ENCODE data around the gene CDK5.

CDK5 gene

DNA sequence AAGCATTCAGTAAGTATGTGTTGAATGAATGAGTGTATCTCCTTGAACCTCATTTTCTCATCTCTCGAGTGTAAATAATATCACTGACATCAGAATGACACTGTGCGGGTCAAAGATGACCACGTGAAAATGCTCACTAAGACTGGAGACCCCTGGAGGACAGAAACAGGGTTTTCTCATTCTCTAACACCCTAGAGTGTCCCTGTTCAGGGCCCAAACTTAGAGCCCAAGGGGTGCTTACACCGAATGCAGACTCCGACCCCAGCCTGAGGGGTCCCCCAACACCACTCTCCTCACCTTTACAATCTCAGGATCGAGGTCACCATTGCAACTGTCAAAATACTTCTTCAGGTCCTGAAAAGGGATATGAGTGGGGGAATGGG, 1.4 kb downstream of the CDK5 start:
- H3K4me2 ChIP-seq (ENCODE audit: low read length): no peak overlapping the region
- peaks cover 14% of the 10 kb centered on the region for H3K4me1 ChIP-seq (ENCODE audit: low read length)
- no peak overlapping the region for H3K9ac ChIP-seq (ENCODE audit: low read length)
- no peaks in the 10 kb centered on the region for H3K27me3 ChIP-seq (ENCODE audit: low read depth, low read length)
- H3K27ac ChIP-seq (ENCODE audit: low read length): no peak overlapping the region
- H2AFZ ChIP-seq (ENCODE audit: low read depth, low read length): no peak overlapping the region
- TF ChIP-seq EZH2phosphoT487 (IDR thresholded peaks at IDR 0.05; ENCODE audit: low read depth): no peak
- TF ChIP-seq, protein P1, sequence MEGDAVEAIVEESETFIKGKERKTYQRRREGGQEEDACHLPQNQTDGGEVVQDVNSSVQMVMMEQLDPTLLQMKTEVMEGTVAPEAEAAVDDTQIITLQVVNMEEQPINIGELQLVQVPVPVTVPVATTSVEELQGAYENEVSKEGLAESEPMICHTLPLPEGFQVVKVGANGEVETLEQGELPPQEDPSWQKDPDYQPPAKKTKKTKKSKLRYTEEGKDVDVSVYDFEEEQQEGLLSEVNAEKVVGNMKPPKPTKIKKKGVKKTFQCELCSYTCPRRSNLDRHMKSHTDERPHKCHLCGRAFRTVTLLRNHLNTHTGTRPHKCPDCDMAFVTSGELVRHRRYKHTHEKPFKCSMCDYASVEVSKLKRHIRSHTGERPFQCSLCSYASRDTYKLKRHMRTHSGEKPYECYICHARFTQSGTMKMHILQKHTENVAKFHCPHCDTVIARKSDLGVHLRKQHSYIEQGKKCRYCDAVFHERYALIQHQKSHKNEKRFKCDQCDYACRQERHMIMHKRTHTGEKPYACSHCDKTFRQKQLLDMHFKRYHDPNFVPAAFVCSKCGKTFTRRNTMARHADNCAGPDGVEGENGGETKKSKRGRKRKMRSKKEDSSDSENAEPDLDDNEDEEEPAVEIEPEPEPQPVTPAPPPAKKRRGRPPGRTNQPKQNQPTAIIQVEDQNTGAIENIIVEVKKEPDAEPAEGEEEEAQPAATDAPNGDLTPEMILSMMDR (IDR thresholded peaks at IDR 0.05; ENCODE audit: low read depth, low read length): no peak
- H3K4me3 ChIP-seq (ENCODE audit: low read length): no peak overlapping the region
- H3K9me3 ChIP-seq (ENCODE audit: insufficient read depth, low read length): no peaks in the 10 kb centered on the region
- H3K79me2 ChIP-seq (ENCODE audit: low read length): peaks cover 17% of the 10 kb centered on the region
- peaks cover 8% of the 10 kb centered on the region for H4K20me1 ChIP-seq (ENCODE audit: insufficient read depth, low read length)
- H3K36me3 ChIP-seq (replicated peaks; ENCODE audit: low read depth, low read length): no peaks in the 10 kb centered on the region

DNA sequence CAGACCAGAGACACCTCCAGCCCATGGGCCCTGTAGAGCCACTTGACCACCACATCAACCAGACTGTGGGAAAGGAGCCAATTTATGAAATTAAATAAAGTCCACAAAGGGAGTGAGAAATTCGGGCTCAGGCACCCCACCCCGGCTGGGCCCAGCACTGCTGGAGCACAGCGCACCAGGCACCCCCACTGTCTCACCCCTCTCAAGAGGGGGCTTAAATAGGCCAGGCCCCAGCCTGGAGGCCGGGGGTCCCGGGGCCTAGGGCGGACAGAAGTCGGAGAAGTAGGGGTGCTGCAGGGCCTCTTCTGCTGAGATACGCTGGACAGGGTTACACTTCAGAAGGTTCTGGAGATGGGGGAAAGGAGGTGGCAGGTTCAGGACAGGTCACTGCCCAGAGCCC, 3.9 kb downstream of the CDK5 start:
- Histone ChIP-seq H3K4me2 (ENCODE audit: low read length) (no peak overlapping the region), H4K20me1 (ENCODE audit: insufficient read depth, low read length) (no peaks in the 10 kb centered on the region), H3K27ac (ENCODE audit: low read length) (no peak overlapping the region), H3K9me3 (ENCODE audit: insufficient read depth, low read length) (no peaks in the 10 kb centered on the region), H3K4me1 (ENCODE audit: low read length) (peaks cover 6% of the 10 kb centered on the region; the same call in 1 of the 2 replicates), H3K9ac (ENCODE audit: low read length) (no peak overlapping the region), H3K36me3 (replicated peaks; ENCODE audit: low read depth, low read length) (no peaks in the 10 kb centered on the region), H3K79me2 (ENCODE audit: low read length) (no peaks in the 10 kb centered on the region), H2AFZ (ENCODE audit: low read depth, low read length) (no peak overlapping the region), H3K27me3 (ENCODE audit: low read depth, low read length) (no peaks in the 10 kb centered on the region), H3K4me3 (ENCODE audit: low read length) (no peak overlapping the region)
- TF ChIP-seq EZH2phosphoT487 (IDR thresholded peaks at IDR 0.05; ENCODE audit: low read depth): no peak
- TF ChIP-seq, protein P1 (IDR thresholded peaks at IDR 0.05; ENCODE audit: low read depth, low read length): no peak

DNA sequence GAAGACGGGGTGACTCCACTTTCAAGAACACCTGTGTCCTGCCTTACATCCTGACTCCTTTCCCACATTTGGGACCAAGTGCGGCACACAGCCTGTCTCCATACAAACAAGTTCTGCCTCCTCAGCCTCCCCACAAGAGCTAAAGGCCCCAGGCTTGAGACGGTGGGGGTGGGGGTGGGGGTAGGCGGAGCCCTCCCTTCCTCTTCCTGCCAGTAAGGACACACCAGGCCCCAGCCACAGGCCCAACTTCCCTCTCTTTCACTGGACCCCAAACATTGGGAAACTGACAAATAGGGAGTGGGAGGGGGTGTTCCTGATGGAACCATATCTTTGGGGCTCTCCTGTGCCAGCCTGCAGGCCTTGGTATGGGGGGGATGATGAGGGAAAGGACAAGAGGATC, 4.6 kb downstream of the CDK5 start:
- H3K9me3 ChIP-seq (ENCODE audit: insufficient read depth, low read length): no peaks in the 10 kb centered on the region
- H3K4me1 ChIP-seq (ENCODE audit: low read length): peaks cover 4% of the 10 kb centered on the region; the same call in 1 of the 2 replicates
- H3K4me2 ChIP-seq (ENCODE audit: low read length): no peak overlapping the region
- H3K27ac ChIP-seq (ENCODE audit: low read length): no peak overlapping the region
- no peaks in the 10 kb centered on the region for H3K79me2 ChIP-seq (ENCODE audit: low read length)
- no peak overlapping the region for H3K4me3 ChIP-seq (ENCODE audit: low read length)
- H3K36me3 ChIP-seq (replicated peaks; ENCODE audit: low read depth, low read length): no peaks in the 10 kb centered on the region
- no peaks in the 10 kb centered on the region for H3K27me3 ChIP-seq (ENCODE audit: low read depth, low read length)
- H4K20me1 ChIP-seq (ENCODE audit: insufficient read depth, low read length): no peaks in the 10 kb centered on the region
- H3K9ac ChIP-seq (ENCODE audit: low read length): no peak overlapping the region
- TF ChIP-seq, protein P1 (IDR thresholded peaks at IDR 0.05; ENCODE audit: low read depth, low read length): no peak
- no peak for TF ChIP-seq EZH2phosphoT487 (IDR thresholded peaks at IDR 0.05; ENCODE audit: low read depth)
- H2AFZ ChIP-seq (ENCODE audit: low read depth, low read length): no peak overlapping the region

DNA sequence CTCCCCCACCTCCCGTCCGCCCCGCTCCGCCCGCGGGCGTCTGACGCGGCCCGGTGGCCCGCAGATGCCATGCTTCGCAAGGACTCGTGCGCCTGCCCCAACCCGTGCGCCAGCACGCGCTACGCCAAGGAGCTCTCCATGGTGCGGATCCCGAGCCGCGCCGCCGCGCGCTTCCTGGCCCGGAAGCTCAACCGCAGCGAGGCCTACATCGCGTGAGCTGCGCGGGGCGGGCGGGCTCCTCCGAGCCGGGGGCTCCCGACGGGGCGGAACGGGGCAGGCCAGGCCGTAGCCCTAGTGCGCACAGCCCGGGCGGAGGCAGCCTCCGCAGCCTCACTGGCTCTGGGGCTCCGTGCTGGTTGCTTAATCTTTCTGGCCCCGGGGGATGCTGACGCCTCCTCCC, 6.6 kb downstream of the CDK5 start:
- H3K9ac ChIP-seq (ENCODE audit: low read length): no peak overlapping the region
- H3K4me1 ChIP-seq (ENCODE audit: low read length): no peaks in the 10 kb centered on the region
- no peaks in the 10 kb centered on the region for H3K36me3 ChIP-seq (replicated peaks; ENCODE audit: low read depth, low read length)
- H3K79me2 ChIP-seq (ENCODE audit: low read length): no peaks in the 10 kb centered on the region
- no peaks in the 10 kb centered on the region for H3K9me3 ChIP-seq (ENCODE audit: insufficient read depth, low read length)
- no peak overlapping the region for H3K27ac ChIP-seq (ENCODE audit: low read length)
- TF ChIP-seq, protein P1 (IDR thresholded peaks at IDR 0.05; ENCODE audit: low read depth, low read length): no peak
- no peak for TF ChIP-seq EZH2phosphoT487 (IDR thresholded peaks at IDR 0.05; ENCODE audit: low read depth)
- no peak overlapping the region for H3K4me2 ChIP-seq (ENCODE audit: low read length)
- H4K20me1 ChIP-seq (ENCODE audit: insufficient read depth, low read length): no peaks in the 10 kb centered on the region
- no peak overlapping the region for H2AFZ ChIP-seq (ENCODE audit: low read depth, low read length)
- no peak overlapping the region for H3K4me3 ChIP-seq (ENCODE audit: low read length)
- no peaks in the 10 kb centered on the region for H3K27me3 ChIP-seq (ENCODE audit: low read depth, low read length)
